NCI-H1417 (cell line): ENCODE data around the gene NCOA3.

Experiments
- DNase-seq, 3 experiments: peaks; one replicate each; lab custom pipeline; 2025; lab: John Stamatoyannopoulos, UW

Gene NCOA3

GRCh38 chr20:47635256-47635655 is 133.6 kb downstream of the NCOA3 start:
- DNase-seq = no peak

GRCh38 chr20:47638851-47639250 is 137.2 kb downstream of the NCOA3 start:
- DNase-seq = no peak

DNA sequence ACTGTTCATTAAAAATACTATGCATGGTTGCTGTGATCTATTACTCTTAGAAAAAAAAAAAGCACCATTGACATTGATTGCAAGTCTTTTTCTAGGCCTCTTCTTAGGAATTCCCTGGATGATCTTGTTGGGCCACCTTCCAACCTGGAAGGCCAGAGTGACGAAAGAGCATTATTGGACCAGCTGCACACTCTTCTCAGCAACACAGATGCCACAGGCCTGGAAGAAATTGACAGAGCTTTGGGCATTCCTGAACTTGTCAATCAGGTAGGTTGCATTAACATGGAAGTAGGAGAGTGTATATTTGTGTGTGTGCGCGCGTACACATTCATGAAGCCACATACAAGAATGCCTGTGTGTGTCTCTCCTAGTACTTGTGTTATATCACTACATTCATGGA is 140.4 kb downstream of the NCOA3 start:
- DNase-seq = no peak

DNA sequence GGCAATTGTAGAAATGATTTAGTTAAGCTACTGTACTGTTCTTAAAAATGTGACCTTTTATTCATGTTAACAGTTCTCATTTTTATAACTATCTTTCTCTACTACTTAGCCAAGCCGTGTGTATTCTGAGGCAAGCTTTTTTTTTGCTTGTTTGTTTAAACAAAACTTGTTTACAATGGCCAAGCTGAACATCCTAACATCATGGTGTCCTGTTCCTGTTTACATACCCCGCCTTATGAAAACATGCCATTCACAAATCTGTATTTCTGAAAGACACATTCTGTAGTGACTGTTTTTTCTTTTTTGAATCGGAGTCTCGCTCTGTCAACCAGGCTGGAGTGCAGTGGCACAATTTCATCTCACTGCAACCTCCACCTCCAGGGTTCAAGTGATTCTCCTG is 140.9 kb downstream of the NCOA3 start:
- no peak for DNase-seq

DNA sequence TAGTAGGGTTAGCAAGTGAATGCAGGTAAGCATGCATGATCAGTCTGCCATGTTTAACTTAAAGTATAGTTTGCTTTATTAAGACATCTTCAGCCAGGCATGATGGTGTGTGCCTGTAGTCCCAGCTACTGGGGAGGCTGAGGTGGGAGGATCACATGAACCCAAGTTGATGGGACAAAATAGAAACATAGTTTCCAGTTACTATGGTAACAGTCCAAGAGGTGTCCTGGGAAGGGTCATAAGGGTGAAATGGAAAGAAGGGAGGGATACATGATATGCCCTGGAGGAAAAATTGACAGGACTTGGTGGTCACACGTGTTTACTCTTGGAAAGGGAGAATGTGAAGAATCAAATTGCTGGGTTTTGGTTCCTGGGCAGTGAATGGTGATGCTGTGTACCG is 143.9 kb downstream of the NCOA3 start:
- no peak for DNase-seq

DNA sequence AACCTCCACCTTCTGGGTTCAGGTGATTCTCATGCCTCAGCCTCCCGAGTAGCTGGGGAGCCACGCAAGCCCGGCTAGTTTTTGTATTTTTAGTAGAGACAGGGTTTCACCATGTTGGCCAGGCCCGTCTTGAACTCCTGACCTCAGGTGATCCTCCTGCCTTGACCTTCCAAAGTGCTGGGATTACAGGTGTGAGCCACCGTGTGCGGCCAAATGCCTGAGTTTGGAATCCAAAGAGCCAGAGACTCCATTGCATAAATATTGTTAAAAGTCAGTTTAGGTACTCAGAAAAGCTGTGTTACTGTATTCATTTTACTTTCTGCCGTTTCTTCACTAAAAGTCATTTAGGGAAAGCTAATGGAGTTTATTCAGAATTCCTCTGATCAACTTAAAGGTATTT is 146.3 kb downstream of the NCOA3 start:
- no peak for DNase-seq

GRCh38 chr20:47648943-47649342 is 147.3 kb downstream of the NCOA3 start:
- DNase-seq = no peak

DNA sequence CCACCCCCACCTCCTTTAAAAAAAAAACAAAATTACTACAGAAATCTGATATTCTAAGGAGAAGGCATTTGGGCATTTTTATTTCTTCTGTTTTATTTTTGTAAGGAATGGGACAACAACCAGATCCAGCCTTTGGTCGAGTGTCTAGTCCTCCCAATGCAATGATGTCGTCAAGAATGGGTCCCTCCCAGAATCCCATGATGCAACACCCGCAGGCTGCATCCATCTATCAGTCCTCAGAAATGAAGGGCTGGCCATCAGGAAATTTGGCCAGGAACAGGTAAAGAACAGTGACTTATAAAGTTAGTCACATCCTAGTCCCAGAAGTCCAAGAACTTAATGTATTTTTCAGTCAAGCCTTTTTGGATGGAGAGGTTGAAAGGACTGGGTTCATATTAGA is 150.6 kb downstream of the NCOA3 start:
- DNase-seq = no peak

DNA sequence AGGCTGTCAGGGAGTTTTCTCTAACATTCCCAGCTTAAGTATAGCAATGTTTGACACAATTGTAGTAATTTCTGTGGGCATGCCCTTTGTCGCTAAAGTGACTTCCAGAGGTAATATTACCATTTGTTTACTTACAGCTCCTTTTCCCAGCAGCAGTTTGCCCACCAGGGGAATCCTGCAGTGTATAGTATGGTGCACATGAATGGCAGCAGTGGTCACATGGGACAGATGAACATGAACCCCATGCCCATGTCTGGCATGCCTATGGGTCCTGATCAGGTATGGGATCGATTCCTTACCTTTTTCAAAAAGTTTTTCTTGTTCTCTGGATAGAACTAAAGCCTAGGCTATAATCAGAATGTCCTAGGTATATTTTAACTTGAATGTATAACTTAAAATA is 151.1 kb downstream of the NCOA3 start:
- DNase-seq = no peak

- DNase-seq = no peak
These were observed 152.2 kb downstream of the NCOA3 start for GRCh38 chr20:47653869-47654268.

DNA sequence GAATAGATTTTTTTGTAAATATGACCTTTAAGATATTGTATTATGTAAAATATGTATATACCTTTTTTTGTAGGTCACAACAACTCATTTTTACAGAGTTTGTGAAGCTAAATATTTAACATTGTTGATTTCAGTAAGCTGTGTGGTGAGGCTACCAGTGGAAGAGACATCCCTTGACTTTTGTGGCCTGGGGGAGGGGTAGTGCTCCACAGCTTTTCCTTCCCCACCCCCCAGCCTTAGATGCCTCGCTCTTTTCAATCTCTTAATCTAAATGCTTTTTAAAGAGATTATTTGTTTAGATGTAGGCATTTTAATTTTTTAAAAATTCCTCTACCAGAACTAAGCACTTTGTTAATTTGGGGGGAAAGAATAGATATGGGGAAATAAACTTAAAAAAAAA is 152.7 kb downstream of the NCOA3 start:
- DNase-seq = no peak

DNA sequence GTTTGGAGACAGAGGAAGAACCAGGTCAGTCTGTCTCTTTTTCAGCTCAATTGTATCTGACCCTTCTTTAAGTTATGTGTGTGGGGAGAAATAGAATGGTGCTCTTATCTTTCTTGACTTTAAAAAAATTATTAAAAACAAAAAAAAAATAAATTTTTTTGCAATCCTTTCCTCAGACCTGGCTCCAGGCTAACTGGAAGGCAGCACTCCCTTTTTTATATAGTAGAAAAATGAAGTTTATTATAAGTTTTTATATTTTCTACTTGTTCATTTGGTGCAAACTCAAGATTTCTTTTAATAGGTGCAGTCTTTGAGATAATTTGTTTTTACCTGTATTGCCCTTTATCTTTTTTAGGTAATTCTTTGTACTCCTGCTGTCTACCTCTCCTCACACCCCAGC is 153.9 kb downstream of the NCOA3 start:
- no peak for DNase-seq

DNA sequence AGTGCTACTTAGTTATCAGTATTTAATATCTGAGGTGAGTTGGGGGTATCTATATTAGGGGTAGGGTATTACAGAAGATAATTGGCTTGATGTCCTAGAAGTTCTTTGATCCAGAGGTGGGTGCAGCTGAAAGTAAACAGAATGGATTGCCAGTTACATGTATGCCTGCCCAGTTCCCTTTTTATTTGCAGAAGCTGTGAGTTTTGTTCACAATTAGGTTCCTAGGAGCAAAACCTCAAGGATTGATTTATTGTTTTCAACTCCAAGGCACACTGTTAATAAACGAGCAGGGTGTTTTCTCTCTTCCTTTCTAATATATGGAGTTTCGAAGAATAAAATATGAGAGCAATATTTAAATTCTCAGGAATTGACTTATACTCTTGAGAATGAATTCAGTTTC is 154.6 kb downstream of the NCOA3 start:
- peak in 1 of 3 experiments; percentile 28 for DNase-seq

GRCh38 chr20:47659904-47660601 is 158.4 kb downstream of the NCOA3 start:
- no peak for DNase-seq

DNA sequence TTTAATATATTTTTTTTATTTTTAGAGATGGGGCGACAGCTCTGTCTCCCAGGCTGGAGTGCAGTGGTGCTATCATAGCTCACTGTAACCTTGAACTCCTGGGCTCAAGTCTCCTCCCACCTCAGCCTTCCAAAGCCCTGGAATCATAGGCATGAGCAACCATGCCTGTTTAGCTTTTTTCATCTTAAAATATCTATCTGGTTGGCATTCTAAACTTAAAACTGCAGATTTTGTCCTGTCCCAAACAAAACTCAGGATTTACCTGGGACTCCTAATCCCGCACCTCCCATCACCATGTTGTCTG is 158.9 kb downstream of the NCOA3 start:
- DNase-seq = no peak

DNA sequence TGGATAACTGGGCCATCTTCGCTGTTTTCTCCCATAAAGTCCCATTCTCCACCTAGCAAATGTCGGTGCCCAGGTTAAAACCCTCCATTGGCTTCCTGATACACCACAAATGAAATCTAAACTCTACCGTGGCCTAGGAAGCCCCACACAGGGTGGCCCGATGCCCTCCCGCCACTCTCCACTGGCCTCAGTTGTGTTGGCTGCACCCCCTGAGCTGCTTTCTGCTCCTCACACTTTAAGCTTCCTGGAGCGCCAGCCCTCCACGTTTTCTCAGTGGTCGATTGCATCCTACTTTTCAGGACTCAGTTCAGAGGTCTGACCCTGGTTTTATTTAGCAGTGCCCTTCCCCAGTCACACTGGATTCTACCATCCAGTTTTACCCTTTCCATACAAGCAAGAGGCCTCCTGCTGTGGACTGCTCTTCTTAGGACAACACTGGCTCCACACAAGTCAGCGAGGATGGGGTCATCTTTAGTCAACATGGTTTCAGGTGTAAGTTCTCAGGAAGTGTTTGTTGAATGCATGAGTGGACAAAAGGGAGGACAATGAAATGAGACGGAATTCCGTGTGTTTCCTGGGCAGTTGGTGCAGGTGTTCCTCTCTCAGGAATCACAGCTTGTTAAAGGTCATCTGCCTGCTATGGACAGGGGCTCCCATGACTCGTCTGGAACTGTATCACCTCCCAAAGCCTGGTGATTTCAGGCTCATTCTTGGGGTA is 159.5 kb downstream of the NCOA3 start:
- DNase-seq = no peak

DNA sequence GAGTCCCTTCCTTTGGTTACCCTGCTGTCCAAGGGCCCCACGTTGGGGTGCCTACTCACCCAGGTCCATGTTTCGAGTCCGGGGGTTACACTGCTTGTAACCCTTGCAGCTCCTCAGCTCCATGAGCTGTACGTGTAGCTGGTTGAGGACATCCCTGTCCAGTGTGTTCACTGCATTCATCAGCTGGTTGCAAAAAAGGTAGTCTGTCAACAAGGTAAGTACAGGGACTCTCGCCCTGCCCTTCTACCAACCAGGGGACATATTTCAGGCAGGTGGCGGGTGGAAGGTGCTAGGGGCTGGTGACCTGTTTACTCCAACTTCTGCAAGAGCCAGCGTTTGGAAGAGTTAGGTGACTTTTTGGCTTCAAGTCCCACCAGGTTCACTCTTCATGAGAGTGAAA is 160.0 kb downstream of the NCOA3 start:
- no peak for DNase-seq

- no peak for DNase-seq
These were observed 161.0 kb downstream of the NCOA3 start for GRCh38 chr20:47662483-47663353.

- peak; percentile 53 to 78 (median 71) for DNase-seq
These were observed 161.8 kb downstream of the NCOA3 start for GRCh38 chr20:47663354-47664067.

GRCh38 chr20:47664068-47664437 is 162.4 kb downstream of the NCOA3 start:
- DNase-seq = peak in 1 of 3 experiments; percentile 42

- no peak for DNase-seq
These were observed 163.1 kb downstream of the NCOA3 start for GRCh38 chr20:47664744-47665143.

DNA sequence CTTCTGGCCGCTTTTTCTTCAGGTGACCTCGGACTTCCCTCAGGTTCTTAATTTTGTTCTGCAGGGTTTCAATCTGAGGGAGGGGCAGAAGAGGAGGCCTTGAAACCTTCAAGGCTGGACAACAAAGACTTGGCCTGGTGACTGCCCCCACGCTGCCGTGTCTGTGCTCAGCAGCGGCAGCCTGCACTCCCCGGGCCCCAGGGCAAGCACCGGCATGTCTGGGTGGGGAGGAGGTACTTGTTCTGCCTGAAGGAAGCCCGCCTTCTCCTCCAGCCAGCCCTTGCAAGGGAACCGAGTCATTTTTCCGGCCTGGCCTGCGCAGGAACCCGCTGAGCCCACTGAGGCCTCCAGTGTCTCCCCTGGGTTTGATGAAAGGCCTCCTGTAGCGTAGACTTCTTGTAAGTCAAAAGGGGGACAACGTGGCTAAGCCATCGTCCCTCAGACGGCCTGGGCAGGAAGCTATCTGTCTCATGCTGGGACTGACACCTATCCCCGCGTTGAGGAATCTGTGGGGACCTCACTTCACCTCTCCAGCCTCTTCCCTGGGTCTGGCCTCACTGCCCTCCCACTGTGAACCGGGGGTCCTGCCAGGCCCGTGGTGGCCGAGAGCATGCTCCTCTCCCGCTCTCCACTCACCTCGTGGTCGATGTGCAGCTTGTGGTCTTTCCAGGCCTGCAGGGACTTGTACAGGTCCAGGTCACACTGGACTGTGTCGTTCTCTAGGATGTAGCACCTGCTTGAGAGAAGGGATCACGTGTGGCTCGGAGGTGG is 163.7 kb downstream of the NCOA3 start:
- peak in 1 of 3 experiments; percentile 16 for DNase-seq
